ENCODE data around the gene SLC13A4. TPM values are rescaled to one million over a fixed set of nuclear protein-coding genes. Genes with fewer than 3 reads are reported as not detected.

The SLC13A4 gene
- total and polyA plus RNA-seq, 2 of the 13 experiments (the other 11 are each of a cell fraction or from before 2014, with no cell fraction given) = 0.04 TPM; not detected in 1

DNA sequence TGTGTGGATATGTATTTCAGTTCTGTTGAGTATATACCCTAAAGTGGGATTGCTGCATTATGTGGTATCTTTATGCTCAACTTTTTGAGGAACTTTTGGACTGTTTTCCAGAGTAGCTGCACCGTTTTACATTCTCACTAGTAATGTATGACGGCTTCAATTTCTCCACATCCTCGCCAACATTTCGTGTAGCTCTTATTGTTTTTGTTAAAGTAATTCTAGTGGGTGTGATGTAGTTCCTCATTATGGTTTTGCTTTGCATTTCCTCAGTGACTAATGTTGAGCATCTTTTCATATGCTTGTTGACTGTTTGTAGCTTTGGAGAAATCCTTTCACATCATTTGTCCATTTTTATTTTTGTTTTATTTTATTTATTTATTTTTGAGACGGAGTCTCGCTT is 61.1 kb downstream of the SLC13A4 start:
- H3K4me2 ChIP-seq (ENCODE audit: low read depth, low read length) = no peak overlapping the region
- 97% methylated on average over 6 of the region's 6 CpGs for WGBS (ENCODE audit: low lambda C conversion rate)
- H3K4me3 ChIP-seq (replicated peaks in 1 of 3; ENCODE audit: insufficient read depth in 1 of 3, low read depth in 2 of 3, low read length in 3 of 3) = no peak overlapping the region
- TF ChIP-seq, protein P1, sequence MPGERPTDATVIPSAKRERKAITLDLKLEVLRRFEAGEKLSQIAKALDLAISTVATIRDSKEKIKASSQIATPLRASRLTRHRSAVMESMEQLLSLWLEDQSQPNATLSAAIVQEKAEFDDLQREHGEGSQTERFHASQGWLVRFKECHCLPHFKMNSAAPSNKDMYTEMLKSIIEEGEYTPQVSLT (CRISPR knock-in tag; IDR thresholded peaks at IDR 0.05; ENCODE audit: borderline replicate concordance, low read depth) = no peak
- TF ChIP-seq KLF15 (CRISPR knock-in tag; IDR thresholded peaks at IDR 0.05; ENCODE audit: borderline replicate concordance) = no peak
- no peak for TF ChIP-seq ZNF382 (CRISPR knock-in tag; IDR thresholded peaks at IDR 0.05; ENCODE audit: borderline replicate concordance)
- TF ChIP-seq, protein P2, sequence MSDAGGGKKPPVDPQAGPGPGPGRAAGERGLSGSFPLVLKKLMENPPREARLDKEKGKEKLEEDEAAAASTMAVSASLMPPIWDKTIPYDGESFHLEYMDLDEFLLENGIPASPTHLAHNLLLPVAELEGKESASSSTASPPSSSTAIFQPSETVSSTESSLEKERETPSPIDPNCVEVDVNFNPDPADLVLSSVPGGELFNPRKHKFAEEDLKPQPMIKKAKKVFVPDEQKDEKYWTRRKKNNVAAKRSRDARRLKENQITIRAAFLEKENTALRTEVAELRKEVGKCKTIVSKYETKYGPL (CRISPR knock-in tag; IDR thresholded peaks at IDR 0.05) = no peak
- TF ChIP-seq RBM39 (IDR thresholded peaks at IDR 0.05; ENCODE audit: low read depth, low read length, poor library complexity, severe bottlenecking) = no peak
- TF ChIP-seq CEBPG (CRISPR knock-in tag; IDR thresholded peaks at IDR 0.05) = no peak
- no peak for TF ChIP-seq ASH2L (IDR thresholded peaks at IDR 0.05; ENCODE audit: insufficient read length, low read depth, low read length)
- no peak for TF ChIP-seq KMT2A (CRISPR knock-in tag; IDR thresholded peaks at IDR 0.05)
- no peak for TF ChIP-seq MAFF (IDR thresholded peaks at IDR 0.05; ENCODE audit: low read depth, low read length)
- TF ChIP-seq ETS1 (CRISPR knock-in tag; IDR thresholded peaks at IDR 0.05) = no peak
- TF ChIP-seq, protein P3, sequence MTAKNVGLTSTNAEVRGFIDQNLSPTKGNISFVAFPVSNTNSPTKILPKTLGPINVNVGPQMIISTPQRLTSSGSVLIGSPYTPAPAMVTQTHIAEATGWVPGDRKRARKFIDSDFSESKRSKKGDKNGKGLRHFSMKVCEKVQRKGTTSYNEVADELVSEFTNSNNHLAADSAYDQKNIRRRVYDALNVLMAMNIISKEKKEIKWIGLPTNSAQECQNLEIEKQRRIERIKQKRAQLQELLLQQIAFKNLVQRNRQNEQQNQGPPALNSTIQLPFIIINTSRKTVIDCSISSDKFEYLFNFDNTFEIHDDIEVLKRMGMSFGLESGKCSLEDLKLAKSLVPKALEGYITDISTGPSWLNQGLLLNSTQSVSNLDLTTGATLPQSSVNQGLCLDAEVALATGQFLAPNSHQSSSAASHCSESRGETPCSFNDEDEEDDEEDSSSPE (CRISPR knock-in tag; IDR thresholded peaks at IDR 0.05) = no peak
- no peak for TF ChIP-seq ZNF614 (CRISPR knock-in tag; IDR thresholded peaks at IDR 0.05; ENCODE audit: borderline replicate concordance)
- TF ChIP-seq, protein P4, sequence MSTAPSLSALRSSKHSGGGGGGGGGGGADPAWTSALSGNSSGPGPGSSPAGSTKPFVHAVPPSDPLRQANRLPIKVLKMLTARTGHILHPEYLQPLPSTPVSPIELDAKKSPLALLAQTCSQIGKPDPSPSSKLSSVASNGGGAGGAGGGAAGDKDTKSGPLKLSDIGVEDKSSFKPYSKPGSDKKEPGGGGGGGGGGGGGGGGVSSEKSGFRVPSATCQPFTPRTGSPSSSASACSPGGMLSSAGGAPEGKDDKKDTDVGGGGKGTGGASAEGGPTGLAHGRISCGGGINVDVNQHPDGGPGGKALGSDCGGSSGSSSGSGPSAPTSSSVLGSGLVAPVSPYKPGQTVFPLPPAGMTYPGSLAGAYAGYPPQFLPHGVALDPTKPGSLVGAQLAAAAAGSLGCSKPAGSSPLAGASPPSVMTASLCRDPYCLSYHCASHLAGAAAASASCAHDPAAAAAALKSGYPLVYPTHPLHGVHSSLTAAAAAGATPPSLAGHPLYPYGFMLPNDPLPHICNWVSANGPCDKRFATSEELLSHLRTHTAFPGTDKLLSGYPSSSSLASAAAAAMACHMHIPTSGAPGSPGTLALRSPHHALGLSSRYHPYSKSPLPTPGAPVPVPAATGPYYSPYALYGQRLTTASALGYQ (CRISPR knock-in tag; IDR thresholded peaks at IDR 0.05) = no peak
- no peak for TF ChIP-seq SIX4 (CRISPR knock-in tag; IDR thresholded peaks at IDR 0.05)
- no peak for TF ChIP-seq PHF8 (CRISPR knock-in tag; IDR thresholded peaks at IDR 0.05)
- no peak for TF ChIP-seq ZNF576 (CRISPR knock-in tag; IDR thresholded peaks at IDR 0.05)
- no peaks in the 10 kb centered on the region; a peak in 1 of 5 replicates for H3K27me3 ChIP-seq (ENCODE audit: control insufficient read depth in 1 of 2, insufficient read depth in 2 of 2, low read length in 2 of 2)
- ATAC-seq (no peak), FAIRE-seq (no peak), DNase-seq (ENCODE audit: low spot score) (no peak)
- no peak overlapping the region for H3K9ac ChIP-seq (ENCODE audit: insufficient read depth, low read depth, low read length)
- no peak overlapping the region for H2AFZ ChIP-seq (ENCODE audit: low read length)
- no peaks in the 10 kb centered on the region for H3K9me3 ChIP-seq (ENCODE audit: low read length)
- no peaks in the 10 kb centered on the region for H4K20me1 ChIP-seq (ENCODE audit: insufficient read depth, low read length)
- no peak overlapping the region for H3K27ac ChIP-seq (ENCODE audit: extremely low read length, insufficient read depth, low read length)
- H3K36me3 ChIP-seq (replicated peaks in 1 of 2; ENCODE audit: control insufficient read depth in 1 of 2, insufficient read depth in 2 of 2, low read length in 2 of 2) = no peaks in the 10 kb centered on the region; a peak in 1 of 5 replicates
- peaks cover 54% of the 10 kb centered on the region for H3K79me2 ChIP-seq (ENCODE audit: insufficient read depth, low read length)
- intact Hi-C loops (cut with micrococcal nuclease; ENCODE audit: unreplicated experiment) = loop anchor here (5.0 kb wide), 1 partner anchor 160 kb away; no protein-coding TSS in a partner anchor
- in situ Hi-C loops (cut with HindIII; ENCODE audit: extremely low pct_ligation_motif_present, low pct_unique_long_range_greater_than_20kb) = no loop called here
- ChIA-PET CTCF (ENCODE audit: low intra/inter-chr PET ratio, low total read pairs) (no interaction called here), POLR2A (no interaction called here)
- BruUV-seq (replicated peaks) = no TSS peak
- H3K4me1 ChIP-seq (ENCODE audit: insufficient read depth, low read length) = peaks cover 34% of the 10 kb centered on the region

All from HepG2 (cell line).